Liver (tissue), 9 donors: ENCODE data around the gene CELF1. TPM values are rescaled to one million over a fixed set of nuclear protein-coding genes. Genes with fewer than 3 reads are reported as not detected.

Source experiments
- DNase-seq: peaks from one replicate; pipeline ENCODE4 v3.0.0-alpha.2; 2017; ENCODE audit warnings: low spot score
- H3K27ac ChIP-seq, 2 donors: one replicate each; pipeline ENCODE4 v1.7.0; 2013; ENCODE audit warnings: inconsistent platforms in 2 of 2, low read length in 2 of 2, control low read depth in 1 of 2, low read depth in 1 of 2, mild to moderate bottlenecking in 1 of 2
- H3K27me3 ChIP-seq, 4 donors: one replicate each; pipeline versions ENCODE4 v1.6.1 to v1.7.0; 2013; ENCODE audit warnings: low read length in 3 of 4, inconsistent platforms in 1 of 4, mild to moderate bottlenecking in 1 of 4, moderate library complexity in 1 of 4; ENCODE audit not compliant: control insufficient read depth in 4 of 4, insufficient read depth in 4 of 4
- H3K36me3 ChIP-seq, 4 donors: one replicate each; pipeline versions ENCODE4 v1.6.1 to v1.7.0; 2013; ENCODE audit warnings: low read length in 3 of 4, mild to moderate bottlenecking in 3 of 4, low read depth in 1 of 4, moderate library complexity in 1 of 4; ENCODE audit not compliant: control insufficient read depth in 4 of 4, insufficient read depth in 3 of 4
- H3K4me1 ChIP-seq, 4 donors: one replicate each; pipeline versions ENCODE4 v1.6.1 to v1.7.0; 2013; ENCODE audit warnings: low read length in 3 of 4, mild to moderate bottlenecking in 3 of 4, moderate library complexity in 1 of 4; ENCODE audit not compliant: control insufficient read depth in 4 of 4, insufficient read depth in 4 of 4
- H3K4me3 ChIP-seq, 3 donors: one replicate each; pipeline versions ENCODE4 v1.6.1 to v1.7.0; 2013; ENCODE audit warnings: low read length in 3 of 3, control low read depth in 1 of 3, low read depth in 1 of 3, mild to moderate bottlenecking in 1 of 3
- H3K9ac ChIP-seq, 2 donors: one replicate each; pipeline ENCODE4 v1.7.0; 2013; ENCODE audit warnings: low read length in 2 of 2, mild to moderate bottlenecking in 2 of 2, moderate library complexity in 2 of 2, control low read depth in 1 of 2, low read depth in 1 of 2
- H3K9me3 ChIP-seq, 4 donors: one replicate each; pipeline versions ENCODE4 v1.6.1 to v1.7.0; 2013; ENCODE audit warnings: low read length in 3 of 4; ENCODE audit not compliant: control insufficient read depth in 4 of 4
- EGR1 ChIP-seq, 2 donors: IDR thresholded peaks; 2 replicates each; pipeline ENCODE4 v1.6.1; 2016 to 2018; ENCODE audit warnings: antibody characterized with exemption in 2 of 2, low read depth in 2 of 2
- FOXA1 ChIP-seq: IDR thresholded peaks from 2 replicates; pipeline ENCODE4 v1.6.1; 2016; ENCODE audit warnings: antibody characterized with exemption
- FOXA2 ChIP-seq: IDR thresholded peaks from 2 replicates; pipeline ENCODE4 v1.6.1; 2016; ENCODE audit warnings: antibody characterized with exemption
- GABPA ChIP-seq, 2 donors: IDR thresholded peaks in 1 of 2; conservative IDR thresholded peaks in 1 of 2; 2 replicates each; pipeline ENCODE4 v1.6.1; 2016; ENCODE audit warnings: antibody characterized with exemption in 2 of 2, mild to moderate bottlenecking in 1 of 2, moderate library complexity in 1 of 2
- HNF4A ChIP-seq, 2 donors: conservative IDR thresholded peaks; 2 replicates each; pipeline ENCODE4 v1.6.1; 2016; ENCODE audit warnings: antibody characterized with exemption in 2 of 2, mild to moderate bottlenecking in 2 of 2
- HNF4G ChIP-seq: IDR thresholded peaks from 2 replicates; pipeline ENCODE4 v1.6.1; 2016; ENCODE audit warnings: antibody characterized with exemption
- JUND ChIP-seq, 2 donors: IDR thresholded peaks; 2 replicates each; pipeline ENCODE4 v1.6.1; 2016; ENCODE audit warnings: antibody characterized with exemption in 2 of 2
- NR2F2 ChIP-seq: IDR thresholded peaks from 2 replicates; pipeline ENCODE4 v1.6.1; 2016; ENCODE audit warnings: antibody characterized with exemption
- RAD21 ChIP-seq, 2 donors: IDR thresholded peaks; 2 replicates each; pipeline ENCODE4 v1.6.1; 2016; ENCODE audit warnings: antibody characterized with exemption in 2 of 2, mild to moderate bottlenecking in 2 of 2
- RXRA ChIP-seq, 2 donors: IDR thresholded peaks; 2 replicates each; pipeline ENCODE4 v1.6.1; 2017 to 2018; ENCODE audit warnings: antibody characterized with exemption in 2 of 2, mild to moderate bottlenecking in 1 of 2
- SP1 ChIP-seq: IDR thresholded peaks from 2 replicates; pipeline ENCODE4 v1.6.1; 2018; ENCODE audit warnings: antibody characterized with exemption, mild to moderate bottlenecking
- TAF1 ChIP-seq: conservative IDR thresholded peaks from 2 replicates; pipeline ENCODE4 v1.6.1; 2016; ENCODE audit warnings: antibody characterized with exemption, mild to moderate bottlenecking
- YY1 ChIP-seq: IDR thresholded peaks from 2 replicates; pipeline ENCODE4 v1.6.1; 2016; ENCODE audit warnings: antibody characterized with exemption, mild to moderate bottlenecking
- WGBS: extraction: QIAGEN DNeasy Blood & Tissue Kit; methylation state at CpG from one replicate; pipeline ENCODE4 v1.1.7; 2013; 5-methylcytosine and 5-hydroxymethylcytosine counted together
- polyA plus RNA-seq, 2 donors: library from polyadenylated mRNA; stranded (reverse) in 1 of 2; unstranded in 1 of 2; fragments of 200-250 nt in 1 of 2; fragments of >200 nt in 1 of 2; fragmentation: Nextera tagmentation in 1 of 2; extraction: Ambion mirVana in 1 of 2; gene quantifications; one replicate each; pipeline versions ENCODE4 v1.2.1 to v1.2.3, GENCODE V29; 2013 to 2015
- total RNA-seq, 2 donors: library from RNA; depleted of rRNA; stranded (reverse); fragments of >200 nt; gene quantifications; one replicate each; pipeline ENCODE4 v1.2.3, GENCODE V29; 2014
- TF ChIP-seq, protein P1 (sequence below): fragments of 150-350 bp; IDR thresholded peaks from 2 replicates; pipeline ENCODE4 v1.5.1; 2017; ENCODE audit warnings: improper control_type of control experiment, low read depth, low read length; ENCODE audit not compliant: missing input control
- TF ChIP-seq, protein P2 (sequence below): IDR thresholded peaks from 2 replicates; pipeline ENCODE4 v1.6.1; 2016; ENCODE audit warnings: antibody characterized with exemption, mild to moderate bottlenecking
- TF ChIP-seq, protein P3 (sequence below): IDR thresholded peaks from 2 replicates; pipeline ENCODE4 v1.6.1; 2016; ENCODE audit warnings: antibody characterized with exemption
- TF ChIP-seq, protein P4 (sequence below): IDR thresholded peaks from 2 replicates; pipeline ENCODE4 v1.6.1; 2016; ENCODE audit warnings: antibody characterized with exemption
- TF ChIP-seq, protein P5 (sequence below): IDR thresholded peaks from 2 replicates; pipeline ENCODE4 v1.6.1; 2016; ENCODE audit warnings: antibody characterized with exemption
- donor health status: healthy.
- donor health status: healthy.
- donor health status: healthy.
- donor health status: healthy.
- donor health status: healthy.

The CELF1 gene
- total and polyA plus RNA-seq, 4 donors, result 23.5 to 139 (median 60.3) TPM

DNA sequence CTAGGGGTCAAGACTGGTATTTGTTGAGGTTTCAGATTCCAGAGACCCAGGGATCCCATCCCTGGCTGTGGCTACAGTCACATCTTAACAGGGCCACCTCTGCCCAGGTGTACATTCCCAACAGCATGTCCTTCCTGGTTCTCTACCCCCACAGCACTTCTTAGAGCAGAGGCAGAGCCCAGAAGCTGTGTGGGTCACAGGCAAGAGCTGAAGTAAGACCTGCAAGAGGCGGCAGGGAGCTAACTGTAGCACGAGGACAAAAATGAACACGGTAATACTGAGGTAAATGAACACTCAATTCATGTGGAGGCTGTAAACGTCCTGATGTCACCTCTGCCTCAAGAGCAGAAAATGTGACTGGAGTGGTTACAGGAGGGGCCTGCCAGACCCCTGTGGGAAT is 82.3 kb downstream of the CELF1 start:
- no peaks in the 10 kb centered on the region for H3K27me3 ChIP-seq
- 85% methylated on average over 4 of the region's 4 CpGs for WGBS
- H3K9ac ChIP-seq, result no peak overlapping the region
- peaks cover 10 to 59% (median 56%) of the 10 kb centered on the region in 4 donors for H3K36me3 ChIP-seq
- H3K27ac ChIP-seq, result no peak overlapping the region
- TF ChIP-seq HNF4G (no peak), SP1 (no peak), NR2F2 (no peak), FOXA1 (no peak), YY1 (no peak), RXRA (IDR thresholded peaks at IDR 0.05) (no peak), TAF1 (no peak), EGR1 (IDR thresholded peaks at IDR 0.05; ENCODE audit: low read depth in 2 of 2) (no peak), RAD21 (IDR thresholded peaks at IDR 0.05) (no peak), HNF4A (conservative IDR thresholded peaks at IDR 0.05) (no peak), JUND (IDR thresholded peaks at IDR 0.05) (no peak), GABPA (IDR thresholded peaks at IDR 0.05 in 1 of 2, conservative IDR thresholded peaks at IDR 0.05 in 1 of 2) (no peak), FOXA2 (no peak)
- TF ChIP-seq, protein P1, sequence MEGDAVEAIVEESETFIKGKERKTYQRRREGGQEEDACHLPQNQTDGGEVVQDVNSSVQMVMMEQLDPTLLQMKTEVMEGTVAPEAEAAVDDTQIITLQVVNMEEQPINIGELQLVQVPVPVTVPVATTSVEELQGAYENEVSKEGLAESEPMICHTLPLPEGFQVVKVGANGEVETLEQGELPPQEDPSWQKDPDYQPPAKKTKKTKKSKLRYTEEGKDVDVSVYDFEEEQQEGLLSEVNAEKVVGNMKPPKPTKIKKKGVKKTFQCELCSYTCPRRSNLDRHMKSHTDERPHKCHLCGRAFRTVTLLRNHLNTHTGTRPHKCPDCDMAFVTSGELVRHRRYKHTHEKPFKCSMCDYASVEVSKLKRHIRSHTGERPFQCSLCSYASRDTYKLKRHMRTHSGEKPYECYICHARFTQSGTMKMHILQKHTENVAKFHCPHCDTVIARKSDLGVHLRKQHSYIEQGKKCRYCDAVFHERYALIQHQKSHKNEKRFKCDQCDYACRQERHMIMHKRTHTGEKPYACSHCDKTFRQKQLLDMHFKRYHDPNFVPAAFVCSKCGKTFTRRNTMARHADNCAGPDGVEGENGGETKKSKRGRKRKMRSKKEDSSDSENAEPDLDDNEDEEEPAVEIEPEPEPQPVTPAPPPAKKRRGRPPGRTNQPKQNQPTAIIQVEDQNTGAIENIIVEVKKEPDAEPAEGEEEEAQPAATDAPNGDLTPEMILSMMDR, result no peak
- TF ChIP-seq, protein P2, sequence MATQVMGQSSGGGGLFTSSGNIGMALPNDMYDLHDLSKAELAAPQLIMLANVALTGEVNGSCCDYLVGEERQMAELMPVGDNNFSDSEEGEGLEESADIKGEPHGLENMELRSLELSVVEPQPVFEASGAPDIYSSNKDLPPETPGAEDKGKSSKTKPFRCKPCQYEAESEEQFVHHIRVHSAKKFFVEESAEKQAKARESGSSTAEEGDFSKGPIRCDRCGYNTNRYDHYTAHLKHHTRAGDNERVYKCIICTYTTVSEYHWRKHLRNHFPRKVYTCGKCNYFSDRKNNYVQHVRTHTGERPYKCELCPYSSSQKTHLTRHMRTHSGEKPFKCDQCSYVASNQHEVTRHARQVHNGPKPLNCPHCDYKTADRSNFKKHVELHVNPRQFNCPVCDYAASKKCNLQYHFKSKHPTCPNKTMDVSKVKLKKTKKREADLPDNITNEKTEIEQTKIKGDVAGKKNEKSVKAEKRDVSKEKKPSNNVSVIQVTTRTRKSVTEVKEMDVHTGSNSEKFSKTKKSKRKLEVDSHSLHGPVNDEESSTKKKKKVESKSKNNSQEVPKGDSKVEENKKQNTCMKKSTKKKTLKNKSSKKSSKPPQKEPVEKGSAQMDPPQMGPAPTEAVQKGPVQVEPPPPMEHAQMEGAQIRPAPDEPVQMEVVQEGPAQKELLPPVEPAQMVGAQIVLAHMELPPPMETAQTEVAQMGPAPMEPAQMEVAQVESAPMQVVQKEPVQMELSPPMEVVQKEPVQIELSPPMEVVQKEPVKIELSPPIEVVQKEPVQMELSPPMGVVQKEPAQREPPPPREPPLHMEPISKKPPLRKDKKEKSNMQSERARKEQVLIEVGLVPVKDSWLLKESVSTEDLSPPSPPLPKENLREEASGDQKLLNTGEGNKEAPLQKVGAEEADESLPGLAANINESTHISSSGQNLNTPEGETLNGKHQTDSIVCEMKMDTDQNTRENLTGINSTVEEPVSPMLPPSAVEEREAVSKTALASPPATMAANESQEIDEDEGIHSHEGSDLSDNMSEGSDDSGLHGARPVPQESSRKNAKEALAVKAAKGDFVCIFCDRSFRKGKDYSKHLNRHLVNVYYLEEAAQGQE, result no peak
- TF ChIP-seq, protein P3, sequence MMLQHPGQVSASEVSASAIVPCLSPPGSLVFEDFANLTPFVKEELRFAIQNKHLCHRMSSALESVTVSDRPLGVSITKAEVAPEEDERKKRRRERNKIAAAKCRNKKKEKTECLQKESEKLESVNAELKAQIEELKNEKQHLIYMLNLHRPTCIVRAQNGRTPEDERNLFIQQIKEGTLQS, result no peak
- TF ChIP-seq, protein P4, sequence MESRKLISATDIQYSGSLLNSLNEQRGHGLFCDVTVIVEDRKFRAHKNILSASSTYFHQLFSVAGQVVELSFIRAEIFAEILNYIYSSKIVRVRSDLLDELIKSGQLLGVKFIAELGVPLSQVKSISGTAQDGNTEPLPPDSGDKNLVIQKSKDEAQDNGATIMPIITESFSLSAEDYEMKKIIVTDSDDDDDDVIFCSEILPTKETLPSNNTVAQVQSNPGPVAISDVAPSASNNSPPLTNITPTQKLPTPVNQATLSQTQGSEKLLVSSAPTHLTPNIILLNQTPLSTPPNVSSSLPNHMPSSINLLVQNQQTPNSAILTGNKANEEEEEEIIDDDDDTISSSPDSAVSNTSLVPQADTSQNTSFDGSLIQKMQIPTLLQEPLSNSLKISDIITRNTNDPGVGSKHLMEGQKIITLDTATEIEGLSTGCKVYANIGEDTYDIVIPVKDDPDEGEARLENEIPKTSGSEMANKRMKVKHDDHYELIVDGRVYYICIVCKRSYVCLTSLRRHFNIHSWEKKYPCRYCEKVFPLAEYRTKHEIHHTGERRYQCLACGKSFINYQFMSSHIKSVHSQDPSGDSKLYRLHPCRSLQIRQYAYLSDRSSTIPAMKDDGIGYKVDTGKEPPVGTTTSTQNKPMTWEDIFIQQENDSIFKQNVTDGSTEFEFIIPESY, result no peak
- TF ChIP-seq, protein P5, sequence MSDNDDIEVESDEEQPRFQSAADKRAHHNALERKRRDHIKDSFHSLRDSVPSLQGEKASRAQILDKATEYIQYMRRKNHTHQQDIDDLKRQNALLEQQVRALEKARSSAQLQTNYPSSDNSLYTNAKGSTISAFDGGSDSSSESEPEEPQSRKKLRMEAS, result no peak
- no peak overlapping the region for H3K4me3 ChIP-seq
- peaks cover 9 to 58% (median 48%) of the 10 kb centered on the region in 4 donors for H3K4me1 ChIP-seq
- no peak for DNase-seq
- no peaks in the 10 kb centered on the region for H3K9me3 ChIP-seq
